Activated CD8-positive, alpha-beta memory T cell treated with anti-CD3 and anti-CD28 coated beads, Interleukin-2, amount 50 U/mL, for 1 hour (primary cell): ENCODE results near the gene S100A7A.

Source experiments
- DNase-seq: peaks from one replicate; pipeline ENCODE4 v3.0.0-alpha.2; 2020; ENCODE audit errors: extremely low read depth

S100A7A gene

GRCh38 chr1:153415850-153416570, at the start of gene S100A7A:
S100A7A (plus strand) TSS chr1:153416520; CDS start chr1:153418083, 1,563 bp downstream.
- no peak for DNase-seq

- DNase-seq: no peak
Observed at GRCh38 chr1:153367090-153367489, 49.2 kb upstream of the S100A7A start.

DNA sequence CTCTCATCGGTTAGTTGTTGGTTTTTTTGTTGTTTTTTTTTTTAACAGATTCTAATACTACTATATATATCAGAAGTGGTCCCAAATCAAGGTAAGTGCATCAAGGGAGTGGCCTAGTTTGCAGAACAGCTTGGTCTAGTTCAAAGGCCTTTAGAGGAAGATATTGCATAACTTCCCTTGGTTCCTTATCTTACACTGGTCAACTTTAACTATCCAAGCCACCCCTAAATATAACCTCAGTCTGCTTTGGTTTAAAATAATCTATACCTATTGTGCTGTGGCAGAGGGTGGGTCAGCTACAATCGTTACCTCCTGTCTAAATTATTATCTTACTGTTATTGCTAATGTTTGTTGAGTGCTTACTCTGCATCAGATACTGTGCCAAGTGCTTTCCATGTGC, 47.8 kb upstream of the S100A7A start:
- no peak for DNase-seq

DNA sequence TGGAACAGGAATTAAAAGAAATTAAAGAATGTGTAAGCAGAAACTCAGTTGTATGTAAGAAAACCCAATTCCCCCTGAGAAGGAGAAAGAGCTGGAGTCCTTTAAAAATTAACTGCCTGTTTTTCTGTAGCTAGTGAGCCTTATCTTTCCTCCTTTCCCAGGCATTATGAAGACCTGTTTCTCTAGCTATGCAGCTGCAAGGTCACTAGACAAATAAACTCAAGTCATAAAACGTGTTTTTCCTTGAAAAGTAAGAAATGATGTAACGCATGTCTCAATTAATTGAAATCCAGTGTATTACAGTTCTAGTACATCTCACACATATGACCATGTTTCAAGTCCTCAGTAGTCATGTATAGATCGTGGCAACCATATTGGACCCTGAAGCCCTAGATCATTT, 46.2 kb upstream of the S100A7A start:
- DNase-seq: no peak

DNA sequence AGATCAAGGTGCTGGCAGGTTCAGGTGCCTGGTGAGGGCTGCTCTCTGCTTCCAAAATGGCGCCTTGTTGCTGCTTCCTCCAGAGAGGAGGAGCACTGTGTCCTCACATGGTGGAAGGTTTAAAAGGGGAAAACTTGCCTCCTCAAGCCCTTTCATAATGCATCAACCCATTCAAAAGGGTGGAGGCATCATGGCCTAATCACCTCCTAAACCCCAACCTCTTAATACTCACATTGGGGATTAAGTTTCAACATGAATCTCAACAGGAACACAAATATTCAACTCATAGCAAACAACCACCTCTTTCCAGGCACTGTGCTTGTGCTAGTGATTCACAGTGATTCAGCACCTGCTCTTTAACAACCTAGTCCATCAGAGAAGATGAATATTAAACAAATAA, 45.1 kb upstream of the S100A7A start:
- DNase-seq: no peak

DNA sequence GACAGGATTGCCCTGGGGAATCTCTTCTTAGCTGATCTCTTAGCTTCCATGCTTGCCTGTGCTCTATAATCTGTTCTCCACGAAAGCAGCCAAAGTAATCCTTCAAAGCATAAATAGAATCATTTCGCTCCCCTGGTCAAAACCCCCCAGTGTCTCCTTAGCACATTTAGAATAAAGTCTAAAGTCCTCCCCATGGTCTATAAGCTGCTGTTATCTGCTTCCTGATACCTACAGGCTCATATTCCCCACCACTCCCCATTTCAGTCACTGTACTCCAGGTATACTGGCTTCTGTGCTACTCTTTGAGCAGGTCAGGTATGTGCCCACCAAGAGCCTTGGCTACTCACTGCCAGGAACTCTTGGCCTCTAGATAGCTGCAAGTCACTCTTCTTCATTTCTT, 43.7 kb upstream of the S100A7A start:
- no peak for DNase-seq

DNA sequence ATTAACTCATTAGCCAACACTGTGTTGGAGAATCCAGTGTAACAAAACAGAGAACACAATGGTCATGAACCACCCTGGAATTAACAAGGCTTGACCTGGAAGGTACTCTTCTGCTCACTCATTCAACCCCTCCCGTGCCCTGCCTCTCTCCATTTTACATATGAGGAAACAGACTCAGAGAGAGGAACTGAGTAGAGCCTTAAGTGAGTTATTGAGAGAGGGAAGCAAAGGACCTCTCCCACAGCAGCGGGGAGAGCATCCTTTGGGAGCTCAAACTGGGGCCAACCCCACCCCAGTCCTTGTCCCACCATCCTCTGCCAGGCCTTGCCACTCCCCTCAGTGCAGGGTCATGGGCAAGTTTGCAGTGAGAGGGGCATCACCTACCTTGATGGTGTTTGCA, 42.2 kb upstream of the S100A7A start:
- DNase-seq: no peak

DNA sequence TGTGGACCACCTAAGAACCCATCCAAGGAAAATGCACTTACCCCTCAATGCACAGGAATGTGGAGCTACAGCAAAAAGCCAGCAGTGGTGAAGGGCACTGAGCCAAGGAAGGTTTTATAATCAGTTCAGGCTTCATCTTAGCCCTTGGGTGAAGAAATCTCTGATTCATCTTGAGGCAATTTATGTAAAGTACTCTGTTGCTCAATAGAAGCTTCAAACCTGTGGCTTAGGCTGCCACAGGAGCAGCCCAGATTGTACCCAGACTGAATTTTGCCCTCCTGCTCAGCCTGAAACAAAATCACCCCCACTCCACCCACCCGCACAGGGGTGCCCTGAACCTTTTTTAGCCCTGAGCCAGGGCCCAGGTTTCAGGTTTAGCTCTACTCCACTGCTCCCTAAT, 40.8 kb upstream of the S100A7A start, which contains the start of gene S100A12:
Gene S100A12 (minus strand): TSS at position 111 of the 400 bp plus-strand sequence. CDS start 1,029 bp downstream, outside the sequence.
- DNase-seq: no peak

DNA sequence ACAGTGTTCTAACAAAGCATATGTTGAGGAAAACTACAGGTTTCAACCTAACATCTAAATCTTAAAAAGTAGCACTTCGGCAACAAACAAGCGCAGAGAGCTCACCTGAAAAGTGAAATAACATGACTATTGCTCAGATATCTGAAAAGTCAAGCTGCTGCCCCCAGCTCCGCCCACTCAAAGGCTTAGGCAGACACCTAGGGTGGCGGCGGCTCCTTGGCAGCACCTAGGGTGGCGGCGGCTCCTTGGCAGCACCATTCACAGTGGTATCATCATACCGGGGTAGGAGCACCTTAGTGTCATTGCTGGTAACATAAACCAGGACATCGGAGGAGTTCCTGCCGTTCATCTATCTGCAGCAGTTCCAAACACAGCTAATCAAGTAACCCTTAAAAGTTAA, 36.7 kb upstream of the S100A7A start:
- DNase-seq: no peak

DNA sequence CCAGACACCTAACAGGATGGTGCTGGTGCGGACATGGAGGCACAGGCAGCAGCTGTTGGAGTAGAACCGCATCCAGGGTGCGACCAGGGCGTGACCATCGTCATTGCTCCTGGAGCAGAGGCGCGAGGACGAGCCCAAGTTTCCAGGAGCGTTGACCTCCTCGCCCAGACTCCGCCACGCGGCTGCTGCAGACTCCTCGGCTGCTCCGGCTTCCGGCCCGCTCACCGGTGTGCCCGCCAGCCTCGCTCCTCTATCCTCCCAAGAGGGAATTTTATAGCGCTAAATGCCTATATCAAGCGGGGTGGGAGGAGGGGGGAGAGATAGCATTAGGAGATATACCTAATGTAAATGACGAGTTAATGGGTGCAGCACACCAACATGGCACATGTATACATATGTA, 35.6 kb upstream of the S100A7A start:
- no peak for DNase-seq

DNA sequence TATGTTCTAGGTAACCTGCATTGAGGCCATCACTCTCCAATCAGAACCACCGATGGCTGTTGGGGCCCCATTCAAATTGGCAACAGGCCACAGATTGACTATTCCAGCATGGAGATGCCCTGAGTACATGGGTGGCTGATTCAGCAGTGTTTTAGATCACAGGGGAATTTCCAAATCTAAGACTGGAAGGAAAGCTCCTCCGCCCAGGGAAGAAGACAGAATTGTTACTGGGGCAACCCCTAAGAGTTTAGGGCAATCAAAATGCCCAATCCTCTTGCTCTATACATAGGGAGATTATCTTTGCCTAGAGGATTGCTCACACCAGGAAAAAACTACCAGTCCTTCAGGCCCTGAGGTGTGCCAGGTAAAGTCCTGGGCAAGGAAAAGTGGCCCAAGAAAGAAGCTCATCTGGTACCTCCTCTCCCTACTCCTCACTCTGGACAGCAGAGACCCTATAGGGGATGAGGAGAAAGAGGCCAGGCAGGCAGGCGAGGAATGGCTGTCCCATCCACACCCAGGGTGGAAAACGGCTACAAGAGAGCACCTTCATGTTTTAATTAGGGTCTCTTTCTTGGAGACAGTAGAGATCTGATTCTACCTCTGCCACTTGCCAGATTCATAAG, 31.3 kb upstream of the S100A7A start:
- no peak for DNase-seq

DNA sequence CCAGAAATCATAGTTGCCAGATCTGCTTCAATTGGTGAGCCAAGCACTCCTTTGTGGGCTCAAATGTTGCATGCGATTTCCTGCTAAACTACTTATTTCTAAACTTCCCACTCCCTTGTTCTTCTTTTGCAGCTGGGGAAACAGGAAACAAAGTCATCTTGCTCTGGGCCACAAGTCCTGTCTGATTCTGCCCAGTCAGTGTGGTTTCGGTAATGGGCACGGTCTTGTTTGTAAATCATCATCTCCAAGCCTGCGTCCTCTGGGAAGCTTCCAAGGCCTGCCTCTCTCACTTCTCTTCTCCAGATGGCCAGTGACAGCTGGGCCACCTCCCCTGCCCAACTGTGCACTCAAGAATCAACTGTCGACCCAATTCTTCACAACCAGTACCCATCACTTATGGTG, 29.8 kb upstream of the S100A7A start:
- no peak for DNase-seq

DNA sequence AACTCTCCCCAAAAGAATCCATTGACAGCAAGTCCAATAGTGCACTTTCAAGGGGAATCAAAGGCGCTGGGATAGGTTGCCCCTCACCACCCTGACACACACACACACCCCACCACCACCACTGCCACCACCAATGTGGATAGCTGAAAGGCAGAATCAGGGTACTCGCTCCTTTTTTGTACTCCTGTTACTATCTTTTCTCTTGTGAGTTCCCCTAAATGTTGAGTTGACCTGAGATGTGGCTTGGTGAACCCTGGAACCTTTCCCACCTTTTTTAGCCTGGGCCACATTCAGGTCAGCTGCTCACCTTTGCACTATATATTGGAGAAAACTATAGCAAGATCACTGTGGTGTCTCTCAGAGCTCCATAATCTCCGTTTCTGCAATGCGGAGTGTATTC, 29.3 kb upstream of the S100A7A start:
- no peak for DNase-seq

DNA sequence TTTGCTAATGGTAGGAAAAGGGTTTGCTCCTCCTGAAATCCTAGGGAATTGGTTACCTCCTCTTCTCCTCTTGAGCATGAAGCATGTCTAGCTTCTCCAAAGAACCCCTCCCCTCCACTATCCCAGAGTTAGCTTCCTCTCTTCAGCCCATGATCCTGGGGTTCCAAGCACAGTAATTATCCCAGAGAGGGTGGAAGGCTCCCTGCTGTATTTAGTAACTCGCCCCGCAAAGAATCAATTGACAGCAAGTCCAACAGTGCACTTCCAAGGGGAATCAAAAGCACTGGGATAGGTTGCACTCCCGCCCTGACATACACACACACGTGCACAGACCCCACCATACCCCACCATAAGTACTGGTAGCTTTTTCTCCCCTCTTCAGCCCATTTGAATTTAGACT, 28.5 kb upstream of the S100A7A start:
- no peak for DNase-seq

DNA sequence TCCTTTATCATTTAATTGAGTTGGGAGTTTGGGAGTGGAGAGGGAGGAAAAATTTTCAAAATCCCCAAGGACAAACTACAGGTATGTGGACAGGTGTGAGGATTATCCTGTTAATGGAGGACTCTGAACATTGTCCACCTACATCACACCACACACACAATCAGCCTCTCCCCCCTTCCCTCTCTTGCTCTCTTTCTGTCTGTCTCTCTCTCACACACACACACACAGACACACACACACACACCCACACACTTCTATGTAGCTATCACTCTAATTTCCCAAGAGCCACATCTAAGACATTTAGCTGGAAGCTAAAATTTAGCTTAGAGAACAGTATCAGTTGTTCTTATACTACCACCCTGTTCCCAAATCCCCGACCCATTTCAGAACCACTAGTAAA, 26.9 kb upstream of the S100A7A start:
- DNase-seq: no peak

GRCh38 chr1:153389973-153390879, 26.1 kb upstream of the S100A7A start:
- DNase-seq: no peak

- DNase-seq: no peak
Observed at GRCh38 chr1:153390938-153391710, 25.2 kb upstream of the S100A7A start, which contains the start of gene S100A8. S100A8 (minus strand) TSS chr1:153391073; CDS start chr1:153390535, 538 bp downstream.

GRCh38 chr1:153392258-153392657, 24.1 kb upstream of the S100A7A start:
- no peak for DNase-seq

GRCh38 chr1:153392822-153393221, 23.5 kb upstream of the S100A7A start:
- no peak for DNase-seq

GRCh38 chr1:153393926-153394325, 22.4 kb upstream of the S100A7A start:
- DNase-seq: no peak

GRCh38 chr1:153394391-153394790, 21.9 kb upstream of the S100A7A start:
- no peak for DNase-seq
